K562 treated with DMSO at 1 percent for 12 hours (cell line): ENCODE measurements around the gene OR2B6. TPM values are rescaled to one million over a fixed set of nuclear protein-coding genes. Genes with fewer than 3 reads are reported as not detected.

ENCODE experiments used
- total RNA-seq: library from RNA; unstranded; fragments of 300-600 nt; gene quantifications from 2 replicates; pipeline ENCODE4 v1.2.3, GENCODE V29; 2022; ENCODE audit not compliant: insufficient read depth

OR2B6 gene
- total RNA-seq: 2.0 and 3.8 TPM in 2 replicates

GRCh38 chr6:27956941-27957340, at the start of gene OR2B6:
OR2B6 (plus strand) TSS chr6:27957241; CDS start chr6:27957241, 0 bp downstream.

GRCh38 chr6:27911956-27912446, 45.0 kb upstream of the OR2B6 start, which contains the start of gene OR2B2:
OR2B2 (minus strand) TSS chr6:27912396; CDS start chr6:27912319, 77 bp downstream.

Other genes with a start within 250 kb of the OR2B6 start
- gene OR2B2, start 44.8 kb upstream of the OR2B6 start, total RNA-seq: not detected in 2 replicates
- 3.2 and 4.5 TPM in 2 replicates for gene ZNF165, start 123.3 kb downstream of the OR2B6 start, total RNA-seq
- not detected in 2 replicates for gene ZSCAN16, start 167.4 kb downstream of the OR2B6 start, total RNA-seq
- gene ZKSCAN8, start 184.6 kb downstream of the OR2B6 start, total RNA-seq: 3.5 and 28.3 TPM in 2 replicates